Activated naive CD8-positive, alpha-beta T cell treated with anti-CD3 and anti-CD28 coated beads for 36 hours (primary cell): ENCODE measurements around the gene EML1. TPM values are rescaled to one million over a fixed set of nuclear protein-coding genes. Genes with fewer than 3 reads are reported as not detected.

Source experiments
- DNase-seq: peaks from one replicate; pipeline ENCODE4 v3.0.0; 2021
- H3K27ac Mint-ChIP-seq: one replicate; pipeline ENCODE4 v1.8.0; 2022; ENCODE audit warnings: mild to moderate bottlenecking, moderate library complexity, mixed read lengths
- H3K27me3 Mint-ChIP-seq: one replicate; pipeline ENCODE4 v1.8.0; 2022; ENCODE audit warnings: mild to moderate bottlenecking, mixed read lengths
- H3K36me3 Mint-ChIP-seq: one replicate; pipeline ENCODE4 v1.8.0; 2021; ENCODE audit warnings: mild to moderate bottlenecking, mixed read lengths
- H3K4me1 Mint-ChIP-seq: one replicate; pipeline ENCODE4 v1.8.0; 2021; ENCODE audit warnings: mixed read lengths
- H3K4me3 Mint-ChIP-seq: one replicate; pipeline ENCODE4 v1.8.0; 2022; ENCODE audit warnings: mild to moderate bottlenecking, moderate library complexity, mixed read lengths
- H3K9me3 Mint-ChIP-seq: one replicate; pipeline ENCODE4 v1.8.0; 2022; ENCODE audit warnings: mixed read lengths
- total RNA-seq, 2 experiments: library from RNA; stranded (reverse); gene quantifications; one replicate each; pipeline ENCODE4 v1.2.3, GENCODE V29; 2021

EML1 gene
- total RNA-seq, 2 experiments from 2014 or later, result 0.36 to 1.0 TPM

GRCh38 chr14:99961826-99962518 is 168.8 kb downstream of the EML1 start:
- Mint-ChIP-seq H3K27me3 (peaks cover 37% of the 10 kb centered on the region), H3K27ac (no peak overlapping the region), H3K9me3 (no peaks in the 10 kb centered on the region), H3K4me3 (no peak overlapping the region), H3K4me1 (no peaks in the 10 kb centered on the region), H3K36me3 (no peaks in the 10 kb centered on the region)
- DNase-seq, result no peak

GRCh38 chr14:99964979-99965378 is 171.8 kb downstream of the EML1 start:
- no peak overlapping the region for H3K4me3 Mint-ChIP-seq
- no peak for DNase-seq
- no peak overlapping the region for H3K27ac Mint-ChIP-seq
- H3K9me3 Mint-ChIP-seq, result no peaks in the 10 kb centered on the region
- peaks cover 13% of the 10 kb centered on the region for H3K4me1 Mint-ChIP-seq
- no peaks in the 10 kb centered on the region for H3K36me3 Mint-ChIP-seq
- H3K27me3 Mint-ChIP-seq, result peaks cover 54% of the 10 kb centered on the region

DNA sequence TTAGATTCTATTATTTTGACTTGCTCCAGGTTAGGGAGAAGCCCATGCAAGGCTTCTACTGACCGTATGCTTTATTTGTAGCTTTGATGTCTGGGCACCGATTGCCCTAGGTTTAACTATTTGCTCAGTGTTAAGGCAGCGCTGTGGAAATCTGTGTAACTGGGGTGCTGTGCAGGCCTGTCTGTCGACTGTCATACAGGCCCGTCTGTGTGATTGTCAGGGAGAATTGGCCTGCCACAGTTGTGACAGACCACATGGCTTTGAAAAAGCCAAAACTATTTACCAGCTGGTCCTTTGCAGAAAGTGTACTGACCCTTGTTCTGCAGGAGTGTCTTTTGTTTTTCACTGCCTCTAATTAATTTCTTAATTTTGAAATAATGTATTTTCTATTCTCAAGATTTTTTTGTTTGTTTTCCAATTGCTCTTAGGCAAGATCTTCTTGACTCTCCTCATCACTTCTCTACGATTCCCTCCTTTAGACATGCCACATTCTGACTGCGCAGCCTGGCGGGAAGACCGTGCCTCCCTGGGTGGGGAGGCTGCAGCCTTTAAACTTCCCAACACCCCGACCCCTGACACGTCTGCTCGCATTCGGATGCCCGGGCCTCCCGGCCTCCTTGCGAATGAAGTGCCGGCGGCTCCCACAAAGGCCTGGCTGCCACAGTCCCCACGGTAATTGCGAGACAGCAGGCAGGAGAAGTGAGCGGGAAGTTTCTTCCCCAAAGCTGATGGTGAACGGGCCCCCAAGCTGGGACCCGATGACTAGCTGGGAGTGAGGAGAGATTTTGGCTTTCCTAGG is 173.0 kb downstream of the EML1 start:
- Mint-ChIP-seq H3K9me3 (no peaks in the 10 kb centered on the region), H3K36me3 (no peaks in the 10 kb centered on the region), H3K4me3 (no peak overlapping the region), H3K27me3 (peaks cover 57% of the 10 kb centered on the region), H3K27ac (no peak overlapping the region), H3K4me1 (peaks cover 13% of the 10 kb centered on the region)
- DNase-seq, result no peak

DNA sequence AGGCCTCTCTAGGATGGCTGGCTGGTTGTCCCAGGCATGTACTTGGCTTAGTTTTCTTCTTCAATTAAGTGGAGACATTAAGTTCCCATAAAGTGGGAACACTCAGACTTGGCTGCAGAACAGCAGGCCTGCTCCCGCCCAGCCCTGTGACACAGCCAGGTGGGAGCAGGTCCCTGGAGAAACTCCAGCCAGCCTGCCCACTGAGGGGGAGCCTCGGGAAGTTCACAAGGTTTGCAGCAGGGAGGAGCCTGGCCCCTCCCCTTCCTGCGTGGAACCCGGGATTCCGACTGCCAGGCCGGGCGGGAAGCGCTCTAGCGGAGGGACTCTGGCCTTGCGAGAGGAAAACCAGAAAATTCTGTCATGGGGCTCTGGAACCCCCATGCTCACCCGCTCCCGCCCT is 173.7 kb downstream of the EML1 start:
- H3K4me1 Mint-ChIP-seq, result peaks cover 13% of the 10 kb centered on the region
- no peak for DNase-seq
- no peaks in the 10 kb centered on the region for H3K36me3 Mint-ChIP-seq
- peaks cover 53% of the 10 kb centered on the region for H3K27me3 Mint-ChIP-seq
- H3K9me3 Mint-ChIP-seq, result no peaks in the 10 kb centered on the region
- no peak overlapping the region for H3K27ac Mint-ChIP-seq
- no peak overlapping the region for H3K4me3 Mint-ChIP-seq

DNA sequence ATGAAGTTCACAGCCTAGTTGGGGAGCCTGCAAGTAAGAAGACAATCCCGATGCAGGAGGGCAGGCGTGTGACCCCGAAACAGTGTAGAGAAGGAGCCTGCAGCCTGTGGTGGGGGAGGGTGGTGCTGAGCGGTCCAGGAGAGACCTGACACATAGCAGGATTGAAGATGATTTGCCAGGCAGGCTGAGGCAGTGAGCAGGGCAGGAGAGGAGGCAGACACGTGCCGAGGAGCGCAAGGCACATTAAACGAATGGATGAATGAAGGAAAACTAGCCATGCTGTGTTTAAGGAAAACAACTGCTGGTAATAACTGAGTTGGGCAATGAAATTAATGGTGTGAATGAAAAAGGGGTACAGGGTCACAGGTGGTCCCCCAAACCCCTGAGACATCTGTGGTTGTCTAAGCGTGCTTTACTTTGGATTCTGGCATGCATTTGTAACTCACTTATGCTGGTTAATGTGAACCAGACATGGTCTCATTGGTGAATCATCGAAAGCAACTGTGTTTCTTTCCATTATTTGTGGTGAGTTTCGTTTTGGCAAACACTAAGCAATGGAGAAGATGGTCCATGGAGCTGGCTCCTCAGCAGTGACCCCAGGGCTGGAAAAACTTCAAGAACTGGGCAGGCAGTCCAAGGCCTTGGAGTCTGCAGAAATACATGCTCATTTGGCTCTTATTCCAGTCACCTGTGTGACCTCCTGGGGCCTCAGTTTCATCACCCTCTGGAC is 175.1 kb downstream of the EML1 start:
- H3K4me3 Mint-ChIP-seq, result no peak overlapping the region
- peaks cover 22% of the 10 kb centered on the region for H3K4me1 Mint-ChIP-seq
- no peak for DNase-seq
- no peak overlapping the region for H3K27ac Mint-ChIP-seq
- no peaks in the 10 kb centered on the region for H3K9me3 Mint-ChIP-seq
- H3K27me3 Mint-ChIP-seq, result peaks cover 38% of the 10 kb centered on the region
- peaks cover 5% of the 10 kb centered on the region for H3K36me3 Mint-ChIP-seq

DNA sequence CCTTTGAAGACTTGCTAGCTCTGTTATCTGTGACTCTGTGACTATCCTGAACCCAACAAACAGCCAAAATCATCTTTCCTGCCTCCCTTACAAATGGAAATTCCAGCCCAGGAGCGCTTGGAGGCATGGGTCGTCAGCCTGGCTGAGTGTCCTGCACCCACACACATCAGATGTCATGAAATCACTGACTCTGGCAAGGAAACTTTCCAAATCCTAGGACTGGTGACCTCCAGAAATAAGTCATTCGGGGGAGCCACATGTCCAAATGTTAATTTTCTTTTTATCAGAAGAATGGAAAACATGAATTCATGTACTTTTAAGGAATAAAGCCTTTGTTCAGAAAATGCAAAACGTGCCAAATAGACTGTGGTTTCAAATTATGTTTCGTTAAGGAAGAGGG is 175.7 kb downstream of the EML1 start:
- Mint-ChIP-seq H3K4me3 (no peak overlapping the region), H3K27ac (no peak overlapping the region), H3K9me3 (no peaks in the 10 kb centered on the region), H3K36me3 (peaks cover 7% of the 10 kb centered on the region), H3K27me3 (peaks cover 34% of the 10 kb centered on the region), H3K4me1 (peaks cover 24% of the 10 kb centered on the region)
- no peak for DNase-seq

DNA sequence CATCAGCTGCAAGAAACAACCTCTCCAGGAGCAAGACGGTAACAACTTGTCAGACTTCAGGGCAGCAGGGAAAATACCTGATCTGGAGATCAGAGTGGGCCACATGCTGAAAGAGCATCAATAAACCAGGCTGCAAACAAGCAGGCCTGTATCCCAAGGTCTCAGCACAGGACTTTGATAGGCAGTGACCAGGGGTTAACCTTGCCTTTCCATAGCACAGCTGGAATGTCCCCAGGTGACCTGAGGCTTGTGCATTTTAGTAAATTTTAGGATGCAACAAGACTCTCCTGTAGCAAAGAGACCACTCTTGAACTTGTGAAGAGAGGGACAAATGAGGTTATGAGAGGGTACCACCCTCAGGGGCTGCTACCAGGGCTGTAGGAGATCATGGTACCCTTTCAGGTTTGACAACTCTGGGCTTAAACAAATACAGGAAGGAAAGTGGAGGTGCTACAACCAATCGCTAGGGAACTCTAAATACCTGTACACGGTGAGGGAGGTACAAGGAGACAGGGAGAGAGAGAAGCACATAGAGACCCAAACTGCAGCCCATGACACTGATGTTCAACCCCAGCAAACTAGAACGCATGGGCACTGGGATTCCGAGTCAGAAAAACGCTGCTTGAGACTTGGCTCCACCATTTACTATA is 176.6 kb downstream of the EML1 start:
- H3K27ac Mint-ChIP-seq, result no peak overlapping the region
- no peak for DNase-seq
- H3K9me3 Mint-ChIP-seq, result no peaks in the 10 kb centered on the region
- no peak overlapping the region for H3K4me3 Mint-ChIP-seq
- peaks cover 28% of the 10 kb centered on the region for H3K4me1 Mint-ChIP-seq
- H3K36me3 Mint-ChIP-seq, result peaks cover 8% of the 10 kb centered on the region
- H3K27me3 Mint-ChIP-seq, result peaks cover 34% of the 10 kb centered on the region

- Mint-ChIP-seq H3K4me1 (peaks cover 30% of the 10 kb centered on the region), H3K36me3 (peaks cover 14% of the 10 kb centered on the region), H3K4me3 (peak overlapping the region; percentile 54), H3K27me3 (peaks cover 34% of the 10 kb centered on the region), H3K27ac (no peak overlapping the region), H3K9me3 (no peaks in the 10 kb centered on the region)
- peak; percentile 86 for DNase-seq
Observed at GRCh38 chr14:99971087-99971940, 178.1 kb downstream of the EML1 start.

DNA sequence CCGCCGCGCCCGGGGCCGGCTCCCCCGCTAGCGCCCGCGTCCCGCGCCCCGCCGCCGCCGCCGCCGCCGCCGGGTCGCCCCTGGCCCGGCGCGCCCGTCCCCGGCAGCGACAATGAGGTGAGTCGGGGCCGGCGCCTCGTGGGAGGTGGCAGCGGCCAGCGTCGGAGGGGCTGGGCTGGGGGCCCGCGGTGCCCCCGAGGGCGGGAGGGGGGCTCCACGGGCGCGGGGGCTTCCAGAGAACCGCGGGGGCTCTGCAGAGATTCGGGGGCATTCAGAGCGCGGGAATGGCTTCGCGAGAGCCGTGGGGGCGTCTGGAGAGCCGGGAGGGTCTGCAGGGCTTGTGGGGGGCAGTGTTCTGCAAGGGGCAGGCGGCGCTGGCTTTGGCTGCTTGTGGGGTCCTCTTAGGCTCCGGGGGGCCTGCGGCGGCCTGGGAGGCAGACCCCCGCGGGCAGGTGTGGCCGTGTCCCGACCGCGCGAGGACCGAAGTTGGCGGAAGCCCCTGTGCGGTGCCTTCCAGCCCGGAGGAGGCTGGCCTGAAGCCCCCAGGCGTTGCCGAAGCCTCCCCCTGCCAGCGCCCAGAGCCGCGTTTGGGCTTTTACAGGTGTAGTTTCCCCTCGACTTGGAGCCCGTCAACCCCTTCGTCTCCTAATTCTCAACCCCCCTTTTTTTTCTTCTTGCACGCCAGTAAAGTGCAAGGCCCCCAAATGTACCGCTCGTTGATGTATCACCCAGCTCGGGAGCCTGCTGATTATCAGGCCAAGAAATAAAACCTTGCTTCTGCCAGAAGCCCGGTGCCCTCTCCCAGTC is 178.9 kb downstream of the EML1 start:
- H3K27me3 Mint-ChIP-seq, result peaks cover 30% of the 10 kb centered on the region
- peak overlapping the region; percentile 93 for H3K4me3 Mint-ChIP-seq
- H3K27ac Mint-ChIP-seq, result peak overlapping the region; percentile 92
- no peaks in the 10 kb centered on the region for H3K9me3 Mint-ChIP-seq
- peaks cover 30% of the 10 kb centered on the region for H3K4me1 Mint-ChIP-seq
- H3K36me3 Mint-ChIP-seq, result peaks cover 14% of the 10 kb centered on the region
- DNase-seq, result peak; percentile 43

GRCh38 chr14:99972748-99973466 is 179.7 kb downstream of the EML1 start:
- DNase-seq, result no peak
- Mint-ChIP-seq H3K9me3 (no peaks in the 10 kb centered on the region), H3K4me3 (peak overlapping the region; percentile 93), H3K27me3 (peaks cover 26% of the 10 kb centered on the region), H3K4me1 (peaks cover 30% of the 10 kb centered on the region), H3K36me3 (peaks cover 14% of the 10 kb centered on the region), H3K27ac (peak overlapping the region; percentile 92)

DNA sequence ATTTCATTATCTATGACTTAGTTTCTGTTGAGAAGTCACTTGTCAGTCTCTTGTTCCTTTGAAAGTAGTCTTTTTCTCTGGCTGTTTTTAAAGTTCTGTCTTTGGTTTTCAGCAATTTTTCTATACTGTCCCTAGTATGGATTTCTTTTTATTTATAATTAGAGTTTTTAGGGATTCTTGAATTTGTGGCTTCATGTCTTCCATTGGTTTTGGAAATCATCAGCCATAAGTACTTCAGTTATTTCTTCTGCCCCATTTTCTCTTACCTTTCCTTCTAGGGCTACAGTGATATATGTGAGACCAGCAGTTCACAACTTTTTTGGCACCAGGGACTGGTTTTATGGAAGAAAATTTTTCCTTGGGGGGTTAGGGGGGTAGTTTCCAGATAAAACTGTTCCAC is 182.0 kb downstream of the EML1 start:
- no peak for DNase-seq
- H3K27me3 Mint-ChIP-seq, result peaks cover 7% of the 10 kb centered on the region
- no peak overlapping the region for H3K4me3 Mint-ChIP-seq
- H3K27ac Mint-ChIP-seq, result no peak overlapping the region
- H3K4me1 Mint-ChIP-seq, result peaks cover 18% of the 10 kb centered on the region
- no peaks in the 10 kb centered on the region for H3K9me3 Mint-ChIP-seq
- peaks cover 14% of the 10 kb centered on the region for H3K36me3 Mint-ChIP-seq

DNA sequence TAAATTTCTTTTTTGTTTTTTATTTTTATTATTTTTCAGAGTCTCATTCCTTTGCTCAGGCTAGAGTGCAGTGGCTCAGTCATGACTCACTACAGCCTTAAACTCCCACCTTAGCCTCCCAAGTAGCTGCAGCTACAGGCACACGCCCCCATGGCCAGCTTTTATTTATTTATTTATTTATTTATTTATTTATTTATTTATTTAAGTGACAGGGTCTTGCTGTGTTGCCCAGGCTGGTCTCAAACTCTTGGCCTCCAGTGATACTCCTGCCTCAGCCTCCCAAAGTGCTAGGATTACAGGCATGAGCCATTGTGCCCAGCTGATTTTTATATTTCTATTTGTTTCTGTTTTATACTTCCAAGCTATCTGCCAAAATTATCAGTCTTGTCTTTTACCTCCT is 182.8 kb downstream of the EML1 start:
- H3K9me3 Mint-ChIP-seq, result no peaks in the 10 kb centered on the region
- peaks cover 18% of the 10 kb centered on the region for H3K4me1 Mint-ChIP-seq
- peaks cover 14% of the 10 kb centered on the region for H3K36me3 Mint-ChIP-seq
- no peak overlapping the region for H3K4me3 Mint-ChIP-seq
- DNase-seq, result no peak
- H3K27ac Mint-ChIP-seq, result no peak overlapping the region
- no peaks in the 10 kb centered on the region for H3K27me3 Mint-ChIP-seq

DNA sequence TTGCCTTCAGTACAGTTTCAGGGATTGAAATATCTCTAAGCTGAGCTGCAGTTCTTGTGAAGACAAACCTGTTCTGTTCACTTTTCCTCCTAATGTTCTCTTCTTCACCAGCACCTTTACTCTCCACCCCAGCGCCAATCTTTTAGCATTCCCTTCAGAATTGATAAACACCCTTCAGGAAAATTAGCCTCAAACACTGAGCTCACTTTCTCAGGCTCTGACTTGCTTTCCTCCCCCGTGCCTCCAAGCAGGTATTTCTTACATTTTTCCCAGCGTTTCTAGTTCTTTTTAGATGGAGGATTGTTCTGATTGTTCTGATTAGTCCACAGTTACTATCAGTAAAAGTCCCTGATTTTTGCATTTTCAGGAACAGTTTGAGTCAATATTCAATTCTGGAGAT is 183.5 kb downstream of the EML1 start:
- Mint-ChIP-seq H3K36me3 (peaks cover 14% of the 10 kb centered on the region), H3K4me1 (peaks cover 18% of the 10 kb centered on the region), H3K27me3 (no peaks in the 10 kb centered on the region), H3K9me3 (no peaks in the 10 kb centered on the region), H3K27ac (no peak overlapping the region), H3K4me3 (no peak overlapping the region)
- DNase-seq, result no peak
